Caki2 (cell line): ENCODE data around the gene RGS2. TPM values are rescaled to one million over a fixed set of nuclear protein-coding genes. Genes with fewer than 3 reads are reported as not detected.

Experiments
- DNase-seq: peaks from one replicate; pipeline ENCODE4 v3.0.0-alpha.2; 2015; ENCODE audit warnings: low read depth
- in situ Hi-C: cut with HindIII; loops from 2 replicates; pipeline ENCODE4 v1.10.0; 2016; ENCODE audit warnings: low sequenced_read_pairs, low pct_unique_long_range_greater_than_20kb, mixed read lengths
- total RNA-seq: library from RNA; depleted of rRNA; stranded (reverse); fragments of >200 nt; shearing (Covaris generic); gene quantifications from 2 replicates; pipeline ENCODE4 v1.2.3, GENCODE V29; 2014; ENCODE audit warnings: low replicate concordance; rRNA removed

Gene RGS2
- total RNA-seq, 1 experiment from 2014 or later: 2.4 TPM

- in situ Hi-C loops: no loop called here
- no peak for DNase-seq
Observed at GRCh38 chr1:192858456-192858855, 49.6 kb downstream of the RGS2 start.

- in situ Hi-C loops: no loop called here
- DNase-seq: no peak
Observed at GRCh38 chr1:192859808-192860207, 51.0 kb downstream of the RGS2 start.

- in situ Hi-C loops: no loop called here
- DNase-seq: no peak
Observed at GRCh38 chr1:192860478-192861185, 51.8 kb downstream of the RGS2 start.

- no peak for DNase-seq
- in situ Hi-C loops: no loop called here
Observed at GRCh38 chr1:192861860-192862259, 53.0 kb downstream of the RGS2 start.

Other genes starting within 250 kb of the RGS2 start
- gene RGS1, start 233.3 kb upstream of the RGS2 start, total RNA-seq: not detected in 2 replicates
- gene RGS13, start 172.9 kb upstream of the RGS2 start, total RNA-seq: not detected in 2 replicates